Small intestine (tissue), 16 donors: ENCODE results near the gene MYD88. TPM values are rescaled to one million over a fixed set of nuclear protein-coding genes. Genes with fewer than 3 reads are reported as not detected.

Experiments used
- DNase-seq, 2 donors: peaks; one replicate each; pipeline versions ENCODE4 v3.0.0 to v3.0.0-alpha.2; 2013
- FAIRE-seq: peaks from 2 replicates; lab custom pipeline; 2012; peaks lifted over from hg19 to GRCh38; lab: Jason Lieb, UNC
- H3K27ac ChIP-seq, 3 donors: one replicate each; pipeline ENCODE4 v1.5.1; 2013; ENCODE audit warnings: low read length in 2 of 3, mild to moderate bottlenecking in 2 of 3, control low read depth in 1 of 3, inconsistent platforms in 1 of 3, low read depth in 1 of 3, moderate library complexity in 1 of 3
- H3K27me3 ChIP-seq, 3 donors: one replicate each; pipeline ENCODE4 v1.6.1; 2013; ENCODE audit warnings: low read length in 3 of 3, inconsistent platforms in 1 of 3; ENCODE audit not compliant: control insufficient read depth in 3 of 3, insufficient read depth in 3 of 3
- H3K36me3 ChIP-seq, 3 donors: one replicate each; pipeline ENCODE4 v1.6.1; 2013; ENCODE audit warnings: low read length in 3 of 3, inconsistent platforms in 1 of 3, low read depth in 1 of 3, mild to moderate bottlenecking in 1 of 3, moderate library complexity in 1 of 3; ENCODE audit not compliant: control insufficient read depth in 3 of 3, insufficient read depth in 2 of 3
- H3K4me1 ChIP-seq, 3 donors: one replicate each; pipeline ENCODE4 v1.6.1; 2013; ENCODE audit warnings: low read length in 2 of 3, inconsistent platforms in 1 of 3, low read depth in 1 of 3, mild to moderate bottlenecking in 1 of 3, moderate library complexity in 1 of 3; ENCODE audit not compliant: control insufficient read depth in 3 of 3, insufficient read depth in 2 of 3
- H3K4me3 ChIP-seq, 3 donors: one replicate each; pipeline ENCODE4 v1.5.1; 2013; ENCODE audit warnings: low read length in 3 of 3, control low read depth in 1 of 3, inconsistent platforms in 1 of 3, low read depth in 1 of 3, mild to moderate bottlenecking in 1 of 3, moderate library complexity in 1 of 3
- H3K9me3 ChIP-seq, 2 donors: one replicate each; pipeline ENCODE4 v1.6.1; 2013; ENCODE audit warnings: low read depth in 1 of 2, low read length in 1 of 2; ENCODE audit not compliant: control insufficient read depth in 2 of 2, insufficient read depth in 1 of 2
- WGBS, 3 donors: extraction: QIAGEN DNeasy Blood & Tissue Kit; methylation state at CpG; one replicate each; pipeline ENCODE4 v1.1.7; 2013; 5-methylcytosine and 5-hydroxymethylcytosine counted together
- long read RNA-seq, 10 donors: transcript quantifications; one replicate each; lab custom pipeline, GENCODE V29; 2026
- polyA plus RNA-seq, 4 donors: library from polyadenylated mRNA; stranded (reverse) in 3 of 4; unstranded in 1 of 4; fragments of 200-250 nt in 3 of 4; fragments of 120-200 nt in 1 of 4; gene quantifications; one replicate each; pipeline versions ENCODE4 v1.2.1 to v1.2.3, GENCODE V29; 2013
- donor health status: healthy with polysubstance abuse.
- donor health status: control.
- donor health status: control.
- donor health status: Bipolar disorder and iron deficiency.
- donor health status: healthy.

Gene MYD88
- 10 to 100 TPM; 30.5 to 62.2 (median 41.8) TPM for polyA plus RNA-seq
- long read RNA-seq, donor 1 = 0 reads
- long read RNA-seq, donor 2, transcript MYD88-201 (5 exons, 2,850 nt) = major isoform, 10 of 11 reads
- long read RNA-seq, donor 2, partial matches to known transcripts = 0 of 11 reads
- long read RNA-seq, donor 2, other reads (novel, unspliced or antisense) = 0 of 11 reads
- long read RNA-seq, donor 3, transcript MYD88-201 (5 exons, 2,850 nt) = major isoform, 19 of 26 reads
- long read RNA-seq, donor 3, partial matches to known transcripts = 5 of 26 reads
- long read RNA-seq, donor 3, other reads (novel, unspliced or antisense) = 0 of 26 reads
- long read RNA-seq, donor 4, partial matches to known transcripts = 0 of 1 reads
- long read RNA-seq, donor 4, other reads (novel, unspliced or antisense) = 0 of 1 reads
- long read RNA-seq, donor 5, partial matches to known transcripts = 0 of 5 reads
- long read RNA-seq, donor 5, other reads (novel, unspliced or antisense) = 0 of 5 reads
- long read RNA-seq, donor 6, transcript MYD88-201 (5 exons, 2,850 nt) = major isoform, 11 of 13 reads
- long read RNA-seq, donor 6, partial matches to known transcripts = 0 of 13 reads
- long read RNA-seq, donor 6, other reads (novel, unspliced or antisense) = 0 of 13 reads
- long read RNA-seq, donor 7 = 0 reads
- long read RNA-seq, donor 8 = 0 reads
- long read RNA-seq, donor 9, partial matches to known transcripts = 0 of 2 reads
- long read RNA-seq, donor 9, other reads (novel, unspliced or antisense) = 0 of 2 reads
- long read RNA-seq, donor 10, transcript MYD88-201 (5 exons, 2,850 nt) = major isoform, 9 of 10 reads
- long read RNA-seq, donor 10, partial matches to known transcripts = 0 of 10 reads
- long read RNA-seq, donor 10, other reads (novel, unspliced or antisense) = 0 of 10 reads

GRCh38 chr3:38138349-38139190, at the start of gene MYD88:
TSS of gene MYD88 (plus strand) at chr3:38138661. CDS start at chr3:38138701, 40 bp downstream.
- Histone ChIP-seq H3K27me3 (no peaks in the 10 kb centered on the region), H3K27ac (peak within 1 kb of the TSS; percentile 84 to 98 (median 98)), H3K36me3 (peaks cover 0 to 37% (median 4%) of the 10 kb centered on the region in 3 donors), H3K9me3 (no peaks in the 10 kb centered on the region), H3K4me3 (peak within 1 kb of the TSS; percentile 84 to 86 (median 85)), H3K4me1 (peaks cover 0 to 40% (median 16%) of the 10 kb centered on the region in 3 donors)
- FAIRE-seq (no peak), DNase-seq (peak; percentile 82 to 92)
- 0 to 1% (median 0%) methylated on average over 56 to 65 of the region's 65 CpGs for WGBS, 3 donors

- Histone ChIP-seq H3K4me1 (no peaks in the 10 kb centered on the region), H3K4me3 (no peak overlapping the region), H3K27ac (no peak overlapping the region), H3K36me3 (no peaks in the 10 kb centered on the region), H3K27me3 (no peaks in the 10 kb centered on the region), H3K9me3 (peaks cover 0 to under 1% of the 10 kb centered on the region in 2 donors)
- WGBS, 3 donors = 76 to 82% (median 79%) methylated on average over 2 of the region's 2 CpGs
- FAIRE-seq (no peak), DNase-seq (no peak)
Measured at GRCh38 chr3:38089163-38089562, 49.3 kb upstream of the MYD88 start.

- Histone ChIP-seq H3K9me3 (no peaks in the 10 kb centered on the region), H3K27ac (no peak overlapping the region), H3K36me3 (no peaks in the 10 kb centered on the region), H3K27me3 (no peaks in the 10 kb centered on the region), H3K4me1 (no peaks in the 10 kb centered on the region), H3K4me3 (no peak overlapping the region)
- FAIRE-seq (no peak), DNase-seq (no peak)
- 84 to 90% (median 87%) methylated on average over 3 of the region's 3 CpGs for WGBS, 3 donors
Measured at GRCh38 chr3:38090453-38090852, 48.0 kb upstream of the MYD88 start.

GRCh38 chr3:38094999-38095398, 43.5 kb upstream of the MYD88 start:
- Histone ChIP-seq H3K9me3 (no peaks in the 10 kb centered on the region), H3K27ac (no peak overlapping the region), H3K4me3 (no peak overlapping the region), H3K4me1 (no peaks in the 10 kb centered on the region), H3K27me3 (peaks cover 0 to under 1% (median 0%) of the 10 kb centered on the region in 3 donors), H3K36me3 (no peaks in the 10 kb centered on the region)
- no peak for DNase-seq
- no peak for FAIRE-seq
- 76 to 84% (median 78%) methylated on average over 3 of the region's 3 CpGs for WGBS, 3 donors

- 84 to 88% (median 85%) methylated on average over 6 of the region's 6 CpGs for WGBS, 3 donors
- no peak for FAIRE-seq
- Histone ChIP-seq H3K4me3 (no peak overlapping the region), H3K9me3 (no peaks in the 10 kb centered on the region), H3K4me1 (no peaks in the 10 kb centered on the region), H3K27me3 (peaks cover 0 to 3% (median 0%) of the 10 kb centered on the region in 3 donors), H3K27ac (no peak overlapping the region), H3K36me3 (no peaks in the 10 kb centered on the region)
- no peak for DNase-seq
Measured at GRCh38 chr3:38095669-38096483, 42.6 kb upstream of the MYD88 start.

- no peaks in the 10 kb centered on the region for H3K4me1 ChIP-seq
- H3K4me3 ChIP-seq = no peak overlapping the region
- H3K27me3 ChIP-seq = peaks cover 0 to 3% (median 0%) of the 10 kb centered on the region in 3 donors
- WGBS, 3 donors = 78 to 83% (median 79%) methylated on average over 19 of the region's 19 CpGs
- no peaks in the 10 kb centered on the region for H3K9me3 ChIP-seq
- no peaks in the 10 kb centered on the region for H3K36me3 ChIP-seq
- FAIRE-seq = no peak
- no peak overlapping the region for H3K27ac ChIP-seq
- no peak for DNase-seq
Measured at GRCh38 chr3:38097446-38098375, 40.8 kb upstream of the MYD88 start.

GRCh38 chr3:38098376-38098723, 40.1 kb upstream of the MYD88 start:
- Histone ChIP-seq H3K27ac (no peak overlapping the region), H3K4me3 (no peak overlapping the region), H3K27me3 (peaks cover 0 to 3% (median 0%) of the 10 kb centered on the region in 3 donors), H3K36me3 (no peaks in the 10 kb centered on the region), H3K4me1 (no peaks in the 10 kb centered on the region), H3K9me3 (no peaks in the 10 kb centered on the region)
- DNase-seq (no peak), FAIRE-seq (no peak)
- 86 to 90% (median 88%) methylated on average over 9 of the region's 9 CpGs for WGBS, 3 donors
